HL-60 (cell line): ENCODE results near the gene NHSL1.

Experiments used
- DNase-seq, 2 experiments: peaks; one replicate each; pipeline ENCODE4 v3.0.0-alpha.2; 2010 to 2020; ENCODE audit warnings: low read depth in 1 of 2, low spot score in 1 of 2
- H3K27ac ChIP-seq: fragments of 250-450 bp; sonication (Bioruptor Pico); replicated peaks from 2 replicates; pipeline ENCODE4 v1.5.1; 2020; ENCODE audit warnings: mild to moderate bottlenecking, moderate library complexity
- H3K27me3 ChIP-seq: fragments of 250-450 bp; sonication (Bioruptor Pico); 2 replicates; pipeline ENCODE4 v1.5.1; 2021; ENCODE audit warnings: mild to moderate bottlenecking, moderate library complexity; ENCODE audit not compliant: insufficient read depth, poor library complexity, severe bottlenecking
- H3K4me3 ChIP-seq: replicated peaks from 2 replicates; pipeline ENCODE4 v1.5.1; 2011; ENCODE audit warnings: mild to moderate bottlenecking, control low read depth, low read length; ENCODE audit not compliant: insufficient read depth
- CTCF ChIP-seq: IDR thresholded peaks from one replicate; pipeline ENCODE4 v1.5.1; 2011; ENCODE audit warnings: low read length, control low read depth, inconsistent platforms; ENCODE audit not compliant: insufficient read depth
- GABPA ChIP-seq: IDR thresholded peaks from 2 replicates; pipeline ENCODE4 v1.6.1; 2012; ENCODE audit warnings: low read depth
- POLR2AphosphoS5 ChIP-seq: IDR thresholded peaks from 2 replicates; pipeline ENCODE4 v1.6.1; 2012; ENCODE audit warnings: low read depth
- SPI1 ChIP-seq: IDR thresholded peaks from 2 replicates; pipeline ENCODE4 v1.6.1; 2012; ENCODE audit warnings: low read depth, mild to moderate bottlenecking, borderline replicate concordance
- TF ChIP-seq, protein P1 (sequence below): IDR thresholded peaks from 2 replicates; pipeline ENCODE4 v1.6.1; 2012; ENCODE audit warnings: low read depth; ENCODE audit not compliant: insufficient replicate concordance

The NHSL1 gene

GRCh38 chr6:138528137-138528536, 28.8 kb upstream of the NHSL1 start:
- no peaks in the 10 kb centered on the region for H3K27me3 ChIP-seq
- no peak overlapping the region for H3K4me3 ChIP-seq
- DNase-seq, result no peak
- no peak overlapping the region for H3K27ac ChIP-seq
- TF ChIP-seq CTCF, result no peak
- TF ChIP-seq POLR2AphosphoS5, result no peak
- TF ChIP-seq, protein P1, sequence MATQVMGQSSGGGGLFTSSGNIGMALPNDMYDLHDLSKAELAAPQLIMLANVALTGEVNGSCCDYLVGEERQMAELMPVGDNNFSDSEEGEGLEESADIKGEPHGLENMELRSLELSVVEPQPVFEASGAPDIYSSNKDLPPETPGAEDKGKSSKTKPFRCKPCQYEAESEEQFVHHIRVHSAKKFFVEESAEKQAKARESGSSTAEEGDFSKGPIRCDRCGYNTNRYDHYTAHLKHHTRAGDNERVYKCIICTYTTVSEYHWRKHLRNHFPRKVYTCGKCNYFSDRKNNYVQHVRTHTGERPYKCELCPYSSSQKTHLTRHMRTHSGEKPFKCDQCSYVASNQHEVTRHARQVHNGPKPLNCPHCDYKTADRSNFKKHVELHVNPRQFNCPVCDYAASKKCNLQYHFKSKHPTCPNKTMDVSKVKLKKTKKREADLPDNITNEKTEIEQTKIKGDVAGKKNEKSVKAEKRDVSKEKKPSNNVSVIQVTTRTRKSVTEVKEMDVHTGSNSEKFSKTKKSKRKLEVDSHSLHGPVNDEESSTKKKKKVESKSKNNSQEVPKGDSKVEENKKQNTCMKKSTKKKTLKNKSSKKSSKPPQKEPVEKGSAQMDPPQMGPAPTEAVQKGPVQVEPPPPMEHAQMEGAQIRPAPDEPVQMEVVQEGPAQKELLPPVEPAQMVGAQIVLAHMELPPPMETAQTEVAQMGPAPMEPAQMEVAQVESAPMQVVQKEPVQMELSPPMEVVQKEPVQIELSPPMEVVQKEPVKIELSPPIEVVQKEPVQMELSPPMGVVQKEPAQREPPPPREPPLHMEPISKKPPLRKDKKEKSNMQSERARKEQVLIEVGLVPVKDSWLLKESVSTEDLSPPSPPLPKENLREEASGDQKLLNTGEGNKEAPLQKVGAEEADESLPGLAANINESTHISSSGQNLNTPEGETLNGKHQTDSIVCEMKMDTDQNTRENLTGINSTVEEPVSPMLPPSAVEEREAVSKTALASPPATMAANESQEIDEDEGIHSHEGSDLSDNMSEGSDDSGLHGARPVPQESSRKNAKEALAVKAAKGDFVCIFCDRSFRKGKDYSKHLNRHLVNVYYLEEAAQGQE, result no peak
- TF ChIP-seq GABPA, result no peak
- TF ChIP-seq SPI1, result no peak

DNA sequence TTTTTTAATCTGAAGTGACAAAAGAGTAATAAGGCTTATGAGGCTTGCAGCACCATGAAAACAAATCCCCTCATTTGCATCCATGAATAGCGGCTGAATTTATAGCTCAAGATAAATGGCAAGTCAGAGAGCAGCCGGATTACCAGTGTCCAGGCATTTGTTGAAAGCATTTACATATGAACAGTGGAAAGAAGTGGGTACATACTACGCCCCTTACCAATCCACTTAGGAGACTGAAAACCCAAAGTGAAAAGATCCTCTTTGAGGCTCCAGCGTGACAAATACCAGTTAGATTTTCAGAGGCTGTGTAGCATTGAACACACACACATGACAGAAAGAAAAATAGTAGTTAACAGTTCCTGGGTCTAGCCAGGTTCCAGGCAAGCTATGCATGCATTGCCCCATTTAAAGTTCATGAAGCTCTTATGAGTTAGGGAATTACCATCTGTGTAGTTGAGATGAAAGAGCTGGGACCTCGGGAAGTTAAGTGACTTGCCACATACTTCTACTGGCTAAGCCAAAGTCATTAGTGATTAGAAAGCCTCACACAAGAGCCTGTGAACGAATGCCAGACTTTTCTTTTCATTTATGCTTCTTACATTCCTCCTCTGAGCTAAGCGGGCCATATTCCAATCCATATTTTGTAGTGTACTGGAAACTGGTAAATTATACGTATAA, 28.3 kb upstream of the NHSL1 start:
- no peak overlapping the region for H3K27ac ChIP-seq
- H3K4me3 ChIP-seq, result no peak overlapping the region
- TF ChIP-seq, protein P1, result no peak
- TF ChIP-seq CTCF (no peak), SPI1 (no peak), GABPA (no peak), POLR2AphosphoS5 (no peak)
- no peaks in the 10 kb centered on the region for H3K27me3 ChIP-seq
- no peak for DNase-seq

- Histone ChIP-seq H3K27ac (no peak overlapping the region), H3K27me3 (no peaks in the 10 kb centered on the region), H3K4me3 (no peak overlapping the region)
- no peak for DNase-seq
- TF ChIP-seq POLR2AphosphoS5 (no peak), CTCF (no peak), GABPA (no peak), SPI1 (no peak)
- TF ChIP-seq, protein P1, result no peak
Measured at GRCh38 chr6:138526822-138527235, 27.5 kb upstream of the NHSL1 start.
